ENCODE results near the gene CROT.
A peak's percentile ranks its signal among the peaks of the same experiment; 100 is the strongest.

The CROT gene

GRCh38 chr7:87345962-87346371 is 503 bp downstream of the CROT start:
- Histone ChIP-seq H3K9me3 (ENCODE audit: severe bottlenecking) (no peaks in the 10 kb centered on the region), H3K27me3 (ENCODE audit: insufficient read depth, low read depth, severe bottlenecking) (no peaks in the 10 kb centered on the region), H3K36me3 (peaks cover 21% of the 10 kb centered on the region), H3K27ac (peak overlapping the region; percentile 74; the same call in 1 of the 2 replicates), H3K4me3 (ENCODE audit: low read depth, low read length) (peak overlapping the region; percentile 66)
- TF ChIP-seq, protein P1, sequence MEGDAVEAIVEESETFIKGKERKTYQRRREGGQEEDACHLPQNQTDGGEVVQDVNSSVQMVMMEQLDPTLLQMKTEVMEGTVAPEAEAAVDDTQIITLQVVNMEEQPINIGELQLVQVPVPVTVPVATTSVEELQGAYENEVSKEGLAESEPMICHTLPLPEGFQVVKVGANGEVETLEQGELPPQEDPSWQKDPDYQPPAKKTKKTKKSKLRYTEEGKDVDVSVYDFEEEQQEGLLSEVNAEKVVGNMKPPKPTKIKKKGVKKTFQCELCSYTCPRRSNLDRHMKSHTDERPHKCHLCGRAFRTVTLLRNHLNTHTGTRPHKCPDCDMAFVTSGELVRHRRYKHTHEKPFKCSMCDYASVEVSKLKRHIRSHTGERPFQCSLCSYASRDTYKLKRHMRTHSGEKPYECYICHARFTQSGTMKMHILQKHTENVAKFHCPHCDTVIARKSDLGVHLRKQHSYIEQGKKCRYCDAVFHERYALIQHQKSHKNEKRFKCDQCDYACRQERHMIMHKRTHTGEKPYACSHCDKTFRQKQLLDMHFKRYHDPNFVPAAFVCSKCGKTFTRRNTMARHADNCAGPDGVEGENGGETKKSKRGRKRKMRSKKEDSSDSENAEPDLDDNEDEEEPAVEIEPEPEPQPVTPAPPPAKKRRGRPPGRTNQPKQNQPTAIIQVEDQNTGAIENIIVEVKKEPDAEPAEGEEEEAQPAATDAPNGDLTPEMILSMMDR (IDR thresholded peaks at IDR 0.05; ENCODE audit: low read depth, low read length): no peak
- DNase-seq: no peak

DNA sequence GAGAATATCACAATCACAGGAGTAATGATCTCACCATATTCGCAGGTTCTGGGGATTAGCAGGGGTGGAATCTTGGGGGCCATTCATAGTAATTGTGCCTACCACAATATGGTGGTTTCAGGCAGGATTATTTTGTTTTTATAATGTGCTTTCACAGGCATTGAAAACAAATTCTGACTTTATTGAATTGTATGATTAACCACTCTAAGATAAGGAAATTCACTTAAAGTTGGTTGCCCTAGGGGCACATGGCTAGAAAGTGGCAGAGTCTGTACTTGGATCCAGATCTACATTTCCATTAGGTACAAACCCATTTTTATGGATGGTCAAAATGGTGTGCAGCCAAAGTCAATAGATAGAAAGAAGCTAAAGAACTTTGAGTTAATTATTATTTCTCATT is 1.7 kb downstream of the CROT start:
- Histone ChIP-seq H3K4me3 (ENCODE audit: low read depth, low read length) (no peak overlapping the region), H3K27me3 (ENCODE audit: insufficient read depth, low read depth, severe bottlenecking) (no peaks in the 10 kb centered on the region), H3K36me3 (peaks cover 28% of the 10 kb centered on the region), H3K27ac (no peak overlapping the region; the same call in 1 of the 2 replicates), H3K9me3 (ENCODE audit: severe bottlenecking) (no peaks in the 10 kb centered on the region)
- no peak for DNase-seq
- TF ChIP-seq, protein P1 (IDR thresholded peaks at IDR 0.05; ENCODE audit: low read depth, low read length): no peak

GRCh38 chr7:87347664-87348063 is 2.2 kb downstream of the CROT start:
- TF ChIP-seq, protein P1 (IDR thresholded peaks at IDR 0.05; ENCODE audit: low read depth, low read length): no peak
- no peak overlapping the region; the same call in 1 of the 2 replicates for H3K27ac ChIP-seq
- H3K4me3 ChIP-seq (ENCODE audit: low read depth, low read length): no peak overlapping the region
- no peak for DNase-seq
- H3K9me3 ChIP-seq (ENCODE audit: severe bottlenecking): no peaks in the 10 kb centered on the region
- H3K36me3 ChIP-seq: peaks cover 33% of the 10 kb centered on the region
- no peaks in the 10 kb centered on the region for H3K27me3 ChIP-seq (ENCODE audit: insufficient read depth, low read depth, severe bottlenecking)

GRCh38 chr7:87354749-87355148 is 9.3 kb downstream of the CROT start:
- Histone ChIP-seq H3K4me3 (ENCODE audit: low read depth, low read length) (no peak overlapping the region), H3K27ac (no peak overlapping the region), H3K9me3 (ENCODE audit: severe bottlenecking) (peaks cover 12% of the 10 kb centered on the region), H3K27me3 (ENCODE audit: insufficient read depth, low read depth, severe bottlenecking) (no peaks in the 10 kb centered on the region), H3K36me3 (peaks cover 41% of the 10 kb centered on the region)
- TF ChIP-seq, protein P1 (IDR thresholded peaks at IDR 0.05; ENCODE audit: low read depth, low read length): no peak
- DNase-seq: no peak

- Histone ChIP-seq H3K27ac (no peak overlapping the region), H3K27me3 (ENCODE audit: insufficient read depth, low read depth, severe bottlenecking) (no peaks in the 10 kb centered on the region), H3K9me3 (ENCODE audit: severe bottlenecking) (peaks cover 12% of the 10 kb centered on the region), H3K4me3 (ENCODE audit: low read depth, low read length) (no peak overlapping the region), H3K36me3 (peaks cover 35% of the 10 kb centered on the region)
- TF ChIP-seq, protein P1 (IDR thresholded peaks at IDR 0.05; ENCODE audit: low read depth, low read length): no peak
- DNase-seq: no peak
Measured at GRCh38 chr7:87356448-87356847, 11.0 kb downstream of the CROT start.

DNA sequence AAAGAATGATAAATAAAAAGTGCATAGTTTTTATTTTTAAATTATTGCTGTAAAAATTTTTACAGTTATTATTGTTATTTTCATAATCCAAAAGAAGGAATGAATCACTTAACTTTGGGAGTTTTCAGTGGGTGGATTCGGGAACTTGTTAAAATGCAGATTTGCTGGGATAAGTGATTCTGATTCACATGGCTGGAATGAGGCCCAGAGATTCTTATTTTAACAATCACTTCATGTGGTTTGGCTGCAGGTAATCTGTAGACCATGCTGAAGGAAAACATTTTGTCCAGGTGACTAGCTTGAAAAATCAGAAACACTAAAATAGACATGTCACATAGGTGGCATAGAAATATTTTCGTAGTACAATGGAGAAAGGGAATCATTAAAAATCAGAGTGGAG is 13.9 kb downstream of the CROT start:
- Histone ChIP-seq H3K4me3 (ENCODE audit: low read depth, low read length) (no peak overlapping the region), H3K27me3 (ENCODE audit: insufficient read depth, low read depth, severe bottlenecking) (no peaks in the 10 kb centered on the region), H3K27ac (no peak overlapping the region), H3K36me3 (peaks cover 13% of the 10 kb centered on the region), H3K9me3 (ENCODE audit: severe bottlenecking) (peaks cover 2% of the 10 kb centered on the region)
- TF ChIP-seq, protein P1 (IDR thresholded peaks at IDR 0.05; ENCODE audit: low read depth, low read length): no peak
- no peak for DNase-seq
